HG03280 (cell line): ENCODE data around the gene TMOD3.

Experiments
- ATAC-seq: cut with Tn5 transposase; IDR thresholded peaks from one replicate; pipeline ENCODE4 v1.9.1; 2021; ENCODE audit warnings: mild to moderate bottlenecking, moderate library complexity; ENCODE audit not compliant: unreplicated experiment

Gene TMOD3

GRCh38 chr15:51825698-51826097, 3.8 kb upstream of the TMOD3 start:
- no peak for ATAC-seq

GRCh38 chr15:51828621-51829375, 655 bp upstream of the TMOD3 start:
- ATAC-seq, result no peak

GRCh38 chr15:51830276-51830806, 888 bp downstream of the TMOD3 start:
- ATAC-seq, result no peak

- ATAC-seq, result no peak
Observed at GRCh38 chr15:51833772-51834171, 4.3 kb downstream of the TMOD3 start.

- ATAC-seq, result no peak
Observed at GRCh38 chr15:51837792-51838251, 8.4 kb downstream of the TMOD3 start.

- ATAC-seq, result no peak
Observed at GRCh38 chr15:51838270-51838669, 8.8 kb downstream of the TMOD3 start.

GRCh38 chr15:51840692-51841091, 11.2 kb downstream of the TMOD3 start:
- ATAC-seq, result no peak

GRCh38 chr15:51841406-51842040, 12.1 kb downstream of the TMOD3 start:
- no peak for ATAC-seq

GRCh38 chr15:51842265-51842664, 12.8 kb downstream of the TMOD3 start:
- ATAC-seq, result no peak

- no peak for ATAC-seq
Observed at GRCh38 chr15:51842852-51843737, 13.6 kb downstream of the TMOD3 start.

- ATAC-seq, result no peak
Observed at GRCh38 chr15:51844747-51845426, 15.4 kb downstream of the TMOD3 start.

GRCh38 chr15:51846066-51846462, 16.6 kb downstream of the TMOD3 start:
- no peak for ATAC-seq

- ATAC-seq, result no peak
Observed at GRCh38 chr15:51846463-51847230, 17.2 kb downstream of the TMOD3 start.

- no peak for ATAC-seq
Observed at GRCh38 chr15:51848811-51849210, 19.4 kb downstream of the TMOD3 start.

- ATAC-seq, result no peak
Observed at GRCh38 chr15:51849860-51850259, 20.4 kb downstream of the TMOD3 start.

- no peak for ATAC-seq
Observed at GRCh38 chr15:51853998-51854397, 24.5 kb downstream of the TMOD3 start.

- ATAC-seq, result no peak
Observed at GRCh38 chr15:51855612-51856011, 26.2 kb downstream of the TMOD3 start.

- ATAC-seq, result no peak
Observed at GRCh38 chr15:51856714-51857380, 27.4 kb downstream of the TMOD3 start.
